Activated CD8-positive, alpha-beta memory T cell treated with anti-CD3 and anti-CD28 coated beads for 48 hours (primary cell): Measurements from ENCODE around the gene STXBP5L.
"Not testable (repeated sequence)": the region's sequence is repeated elsewhere in the genome, so short reads cannot be mapped to it uniquely, and the experiment has no call there.

Experiments used
- DNase-seq, 3 experiments: peaks; one replicate each; pipeline ENCODE4 v3.0.0-alpha.2; 2020; ENCODE audit warnings: low read depth in 2 of 3, low spot score in 2 of 3

The STXBP5L gene

DNA sequence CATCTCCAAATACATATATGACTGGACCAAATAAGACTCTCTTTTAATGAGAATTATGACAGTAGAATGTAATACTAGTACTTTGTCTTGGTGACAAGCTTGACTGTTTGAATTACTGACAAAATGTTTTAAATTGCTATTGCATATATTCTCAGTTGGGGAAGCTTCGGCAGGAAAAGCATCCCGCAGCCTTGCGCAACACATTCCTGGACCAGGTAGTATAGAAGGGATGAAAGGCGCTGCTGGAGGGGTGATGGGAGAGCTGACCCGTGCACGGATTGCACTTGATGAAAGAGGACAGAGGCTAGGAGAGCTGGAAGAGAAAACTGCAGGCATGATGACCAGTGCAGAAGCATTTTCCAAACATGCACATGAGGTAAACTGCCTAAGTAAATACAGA lies 510.2 kb downstream of the STXBP5L start:
- DNase-seq = no peak

DNA sequence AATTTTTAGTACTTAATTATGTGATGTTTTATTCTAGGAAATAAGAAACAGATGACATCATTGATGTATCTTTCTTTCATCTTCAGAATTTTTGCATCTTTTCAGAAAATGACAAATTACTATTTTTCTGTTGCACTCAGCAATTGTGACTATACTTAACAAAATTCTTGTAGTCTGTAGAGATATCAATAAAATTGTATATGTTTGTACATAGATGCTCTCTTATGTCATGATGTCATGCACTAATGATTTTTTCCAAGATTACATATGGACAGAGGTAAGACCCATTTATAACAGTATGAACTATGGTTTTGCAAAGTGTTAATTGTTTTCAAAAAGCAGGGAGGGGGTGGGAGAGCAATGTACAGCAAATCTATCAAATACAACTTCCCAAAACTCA lies 516.5 kb downstream of the STXBP5L start:
- no peak for DNase-seq

GRCh38 chr3:121430664-121431215 lies 522.7 kb downstream of the STXBP5L start:
- no peak for DNase-seq

GRCh38 chr3:121431726-121432517 lies 523.9 kb downstream of the STXBP5L start:
- DNase-seq = peak in 1 of 3 experiments; percentile 22

DNA sequence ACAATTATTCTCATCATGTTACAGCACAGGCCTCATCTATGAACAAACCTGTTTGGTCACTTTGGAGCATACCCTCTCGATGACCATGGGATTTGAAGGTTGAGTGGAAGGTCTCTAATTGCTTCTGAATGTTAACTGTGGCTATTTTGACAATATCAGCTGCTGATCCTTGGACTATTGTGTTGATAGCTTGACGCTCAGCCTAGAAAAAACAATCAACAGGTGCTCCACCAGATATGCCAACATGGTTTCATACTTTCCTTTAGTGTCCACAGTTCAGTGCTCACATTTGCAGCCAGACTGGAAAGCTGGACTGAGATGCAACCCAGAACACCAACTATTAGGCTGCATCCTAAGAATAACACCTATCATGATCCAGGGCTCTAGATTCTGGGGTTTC lies 528.1 kb downstream of the STXBP5L start:
- DNase-seq = no peak

DNA sequence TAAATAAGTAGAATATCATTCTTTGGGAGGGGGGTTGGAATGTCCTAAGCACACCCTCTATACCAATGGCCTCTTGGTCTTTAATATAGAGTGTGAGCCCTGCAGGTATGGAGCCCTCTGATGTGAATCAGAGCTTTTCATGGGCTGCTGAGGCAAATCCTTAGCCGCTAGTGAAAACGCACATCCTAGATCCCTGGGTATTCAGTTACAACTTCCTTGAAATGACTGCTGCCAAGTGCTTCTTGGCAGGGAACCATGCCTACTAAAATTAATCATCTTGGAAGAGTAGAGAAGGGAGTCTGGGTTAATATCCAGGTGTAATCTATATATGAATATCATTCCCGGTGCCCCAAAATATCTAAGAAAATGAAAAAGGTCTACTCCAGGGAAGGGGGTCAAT lies 528.6 kb downstream of the STXBP5L start:
- no peak for DNase-seq

DNA sequence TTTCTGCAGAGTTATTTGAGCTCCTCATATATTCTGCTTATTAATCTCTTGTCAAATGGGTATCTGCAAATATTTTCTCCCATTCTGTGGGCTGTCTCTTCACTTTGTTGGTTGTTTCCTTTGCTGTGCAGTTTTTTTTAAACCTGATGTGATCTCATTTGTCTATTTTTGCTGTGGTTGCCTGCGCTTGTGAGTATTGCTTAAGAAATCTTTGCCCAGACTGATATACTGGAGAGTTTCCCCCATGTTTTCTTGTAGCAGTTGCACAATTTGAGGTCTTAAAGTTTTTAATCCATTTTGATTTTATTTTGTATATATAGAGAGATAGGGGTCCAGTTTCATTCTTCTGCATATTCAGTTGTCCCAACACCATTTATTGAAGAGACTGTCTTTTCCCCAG lies 535.5 kb downstream of the STXBP5L start:
- no peak for DNase-seq

GRCh38 chr3:121451752-121452151 lies 543.7 kb downstream of the STXBP5L start:
- DNase-seq = not testable (repeated sequence)

GRCh38 chr3:121462565-121462964 lies 554.6 kb downstream of the STXBP5L start:
- DNase-seq = no peak

DNA sequence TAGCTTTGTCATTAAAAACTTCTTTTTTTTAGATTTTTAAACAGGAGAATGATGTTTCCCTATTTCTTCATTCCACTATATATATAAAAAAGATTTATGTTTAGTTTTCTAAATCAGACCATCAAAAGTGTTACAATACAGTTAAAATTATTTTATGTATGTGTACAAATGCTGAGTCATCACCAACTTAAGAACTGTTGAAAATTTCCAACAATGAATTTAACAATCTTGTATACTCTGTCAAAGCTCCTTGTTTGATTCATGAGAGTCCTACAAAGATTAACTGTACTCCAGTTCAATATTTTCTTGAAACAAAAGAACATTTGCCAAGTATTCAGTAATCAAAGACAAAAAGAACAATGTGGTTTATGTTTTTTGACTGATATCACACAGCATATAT lies 555.7 kb downstream of the STXBP5L start:
- DNase-seq = no peak

GRCh38 chr3:121467085-121467484 lies 559.1 kb downstream of the STXBP5L start:
- no peak for DNase-seq

GRCh38 chr3:121473001-121473400 lies 565.0 kb downstream of the STXBP5L start:
- no peak for DNase-seq
